Lower leg skin (tissue), 4 donors: ENCODE results near the gene RASSF6. TPM values are rescaled to one million over a fixed set of nuclear protein-coding genes. Genes with fewer than 3 reads are reported as not detected.

Source experiments
- DNase-seq, 2 donors: peaks; one replicate each; pipeline ENCODE4 v3.0.0-alpha.2; 2019; ENCODE audit warnings: low spot score in 2 of 2
- H3K4me3 ChIP-seq: fragments of 200-600 bp; sonication (generic); 2 replicates; pipeline ENCODE4 v1.5.1; 2017; ENCODE audit warnings: mild to moderate bottlenecking, low read depth; ENCODE audit not compliant: poor library complexity, severe bottlenecking
- POLR2A ChIP-seq, 2 donors: fragments of 450-650 bp; IDR thresholded peaks; one replicate each; pipeline ENCODE4 v1.6.1; 2016 to 2017; ENCODE audit warnings: antibody characterized with exemption in 2 of 2, mild to moderate bottlenecking in 1 of 2, moderate library complexity in 1 of 2
- WGBS, 2 donors: methylation state at CpG; one replicate each; pipeline ENCODE4 v1.1.5; 2018; 5-methylcytosine and 5-hydroxymethylcytosine counted together
- intact Hi-C: fragments of 100-400 bp; cut with DNase I; formaldehyde crosslinking; loops from one replicate; pipeline ENCODE4 v1.15.0; 2023; ENCODE audit warnings: low total_unique reads
- total RNA-seq, 4 donors: library from RNA; depleted of rRNA; stranded (reverse); fragments of >200 nt; gene quantifications; one replicate each; pipeline ENCODE4 v1.1.0, GENCODE V29; 2016
- TF ChIP-seq, protein P1 (sequence below), 3 donors: fragments of 450-650 bp; IDR thresholded peaks; one replicate each; pipeline ENCODE4 v1.5.1; 2016; ENCODE audit warnings: antibody characterized with exemption in 3 of 3, mild to moderate bottlenecking in 3 of 3, moderate library complexity in 2 of 3

RASSF6 gene
- total RNA-seq, 4 donors from 2014 or later = 6.2 to 15.1 (median 11.5) TPM

DNA sequence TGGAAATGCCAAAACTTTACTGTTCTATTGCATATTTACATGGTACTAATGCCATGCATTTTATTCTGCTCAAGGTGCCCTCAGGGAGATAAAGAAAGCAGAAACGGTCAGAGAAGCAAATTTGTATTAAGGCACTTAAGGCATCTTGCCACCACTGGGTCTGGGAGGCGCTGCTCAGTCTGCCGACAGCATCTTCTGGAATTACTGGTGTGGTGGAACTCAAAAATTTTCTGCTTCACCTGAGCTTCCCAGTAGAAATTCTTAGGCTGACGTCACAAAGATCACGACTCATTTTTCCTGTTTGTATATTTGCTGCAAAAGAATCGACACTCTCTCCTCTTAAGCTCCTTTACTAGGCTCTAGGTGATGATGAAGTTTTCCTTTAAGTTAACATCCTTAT, 3.0 kb downstream of the RASSF6 start:
- intact Hi-C loops = no loop called here
- 42 to 51% methylated on average over 6 of the region's 6 CpGs for WGBS, 2 donors
- no peak for DNase-seq
- no peak overlapping the region for H3K4me3 ChIP-seq
- TF ChIP-seq POLR2A (IDR thresholded peaks at IDR 0.05) = no peak

DNA sequence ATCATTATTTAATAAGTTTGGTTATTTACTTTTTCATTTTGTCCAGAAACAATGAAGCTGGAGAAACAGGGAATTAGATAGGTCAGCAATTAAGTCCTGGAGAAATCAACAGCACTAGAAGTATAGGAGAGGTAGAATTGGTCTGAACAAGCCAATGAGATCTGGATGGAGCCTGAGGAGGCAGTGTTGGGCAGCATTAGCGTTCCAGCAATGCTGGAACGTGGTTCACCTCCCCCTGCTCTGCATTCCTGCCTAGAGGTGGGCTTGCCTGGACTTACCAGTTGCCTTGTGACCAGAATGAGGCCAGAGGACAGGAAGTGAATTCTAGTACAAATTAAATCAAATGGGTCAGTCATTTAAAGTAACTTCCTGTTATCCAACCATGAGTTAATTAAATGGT, 4.6 kb downstream of the RASSF6 start:
- no peak for DNase-seq
- TF ChIP-seq, protein P1, sequence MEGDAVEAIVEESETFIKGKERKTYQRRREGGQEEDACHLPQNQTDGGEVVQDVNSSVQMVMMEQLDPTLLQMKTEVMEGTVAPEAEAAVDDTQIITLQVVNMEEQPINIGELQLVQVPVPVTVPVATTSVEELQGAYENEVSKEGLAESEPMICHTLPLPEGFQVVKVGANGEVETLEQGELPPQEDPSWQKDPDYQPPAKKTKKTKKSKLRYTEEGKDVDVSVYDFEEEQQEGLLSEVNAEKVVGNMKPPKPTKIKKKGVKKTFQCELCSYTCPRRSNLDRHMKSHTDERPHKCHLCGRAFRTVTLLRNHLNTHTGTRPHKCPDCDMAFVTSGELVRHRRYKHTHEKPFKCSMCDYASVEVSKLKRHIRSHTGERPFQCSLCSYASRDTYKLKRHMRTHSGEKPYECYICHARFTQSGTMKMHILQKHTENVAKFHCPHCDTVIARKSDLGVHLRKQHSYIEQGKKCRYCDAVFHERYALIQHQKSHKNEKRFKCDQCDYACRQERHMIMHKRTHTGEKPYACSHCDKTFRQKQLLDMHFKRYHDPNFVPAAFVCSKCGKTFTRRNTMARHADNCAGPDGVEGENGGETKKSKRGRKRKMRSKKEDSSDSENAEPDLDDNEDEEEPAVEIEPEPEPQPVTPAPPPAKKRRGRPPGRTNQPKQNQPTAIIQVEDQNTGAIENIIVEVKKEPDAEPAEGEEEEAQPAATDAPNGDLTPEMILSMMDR (IDR thresholded peaks at IDR 0.05) = no peak
- TF ChIP-seq POLR2A (IDR thresholded peaks at IDR 0.05) = no peak
- H3K4me3 ChIP-seq = no peak overlapping the region
- intact Hi-C loops = no loop called here
- 6 to 30% methylated on average over 2 of the region's 2 CpGs for WGBS, 2 donors

DNA sequence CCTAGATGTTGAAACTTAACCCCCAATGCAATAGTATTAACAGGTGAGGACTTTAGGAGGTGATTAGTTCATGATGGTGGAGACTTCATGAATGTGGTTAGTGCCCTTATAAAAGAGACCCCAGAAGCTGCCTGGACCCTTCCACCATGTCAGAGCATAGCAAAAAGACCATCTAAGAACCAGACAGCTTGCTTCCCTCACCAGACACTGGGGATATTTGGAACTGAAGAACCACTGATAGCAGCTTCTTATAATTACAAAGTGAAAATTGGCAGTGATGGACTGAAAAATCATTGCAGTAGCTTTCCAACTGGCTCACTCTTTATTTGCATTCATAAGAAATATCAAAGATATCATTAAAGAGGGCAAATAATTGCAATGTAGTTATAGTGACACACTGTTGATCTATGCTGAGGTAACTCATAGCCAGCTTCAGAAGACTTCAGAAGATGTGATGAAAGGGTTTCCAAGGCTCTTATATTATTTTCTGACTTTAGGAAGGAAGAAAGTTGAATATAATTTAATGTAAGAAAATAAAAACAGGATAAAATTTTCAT, 5.8 kb downstream of the RASSF6 start:
- TF ChIP-seq POLR2A (IDR thresholded peaks at IDR 0.05) = no peak
- TF ChIP-seq, protein P1 (IDR thresholded peaks at IDR 0.05) = no peak
- no peak overlapping the region for H3K4me3 ChIP-seq
- DNase-seq = no peak
- intact Hi-C loops = no loop called here

DNA sequence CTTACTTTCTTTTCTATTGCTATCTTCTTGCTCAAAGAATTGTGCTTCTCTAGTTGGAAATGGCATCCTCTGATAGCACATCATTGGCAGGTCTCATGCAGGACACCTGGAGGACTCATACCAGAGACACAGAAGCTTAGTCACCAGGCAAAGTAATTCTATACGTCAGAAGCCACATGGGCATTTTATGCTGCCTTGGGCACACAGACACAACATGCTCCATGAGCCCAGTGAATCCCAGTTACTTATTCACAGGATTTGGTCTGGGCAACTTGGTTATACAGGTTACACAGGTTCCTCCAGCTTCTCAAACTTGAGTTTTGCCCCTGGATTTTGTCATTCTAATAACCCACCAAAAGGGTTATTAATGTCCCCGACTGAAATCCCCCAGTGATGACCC, 7.1 kb downstream of the RASSF6 start:
- intact Hi-C loops = no loop called here
- WGBS, 2 donors = 64 to 70% methylated on average over 2 of the region's 2 CpGs
- H3K4me3 ChIP-seq = no peak overlapping the region
- TF ChIP-seq, protein P1 (IDR thresholded peaks at IDR 0.05) = no peak
- TF ChIP-seq POLR2A (IDR thresholded peaks at IDR 0.05) = no peak
- no peak for DNase-seq

DNA sequence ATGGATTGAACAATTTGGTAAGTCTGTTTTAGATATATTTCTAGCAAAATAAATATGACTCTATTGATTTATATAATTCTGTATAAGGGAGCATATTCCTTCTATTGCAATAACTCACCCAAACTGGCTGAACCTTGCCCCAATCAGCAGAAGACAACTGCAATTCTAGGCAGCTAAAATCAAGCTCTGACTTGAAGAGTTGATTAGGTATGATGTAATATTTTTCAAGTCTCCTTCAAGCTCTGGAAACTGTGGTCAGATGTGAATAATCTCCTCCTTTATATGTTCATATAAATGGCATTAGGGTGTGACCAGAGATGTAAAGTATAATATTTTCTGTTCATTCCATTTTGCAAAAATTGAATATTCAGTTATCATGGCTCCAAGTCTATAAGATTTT, 8.2 kb downstream of the RASSF6 start:
- H3K4me3 ChIP-seq = no peak overlapping the region
- TF ChIP-seq, protein P1 (IDR thresholded peaks at IDR 0.05) = no peak
- TF ChIP-seq POLR2A (IDR thresholded peaks at IDR 0.05) = no peak
- intact Hi-C loops = no loop called here
- no peak for DNase-seq

DNA sequence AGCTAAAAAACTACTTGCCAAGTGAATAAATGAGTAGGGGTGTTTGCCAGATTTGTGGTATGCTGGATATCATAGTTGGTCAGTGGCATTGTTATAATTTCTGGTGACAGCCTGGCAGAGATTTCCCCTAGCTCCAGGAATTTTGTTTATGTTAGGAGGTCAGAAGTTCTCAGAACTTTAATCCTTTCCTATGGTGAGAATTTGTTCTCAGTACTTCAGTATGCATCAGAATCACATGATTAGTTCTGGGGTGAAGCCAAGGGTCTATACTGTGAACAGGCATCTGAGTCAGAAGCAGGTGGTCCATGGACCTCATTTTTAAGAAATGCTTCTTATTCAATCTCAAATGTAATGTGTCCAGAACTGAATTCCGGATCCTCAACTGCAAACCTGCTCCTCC, 10.5 kb downstream of the RASSF6 start:
- no peak overlapping the region for H3K4me3 ChIP-seq
- intact Hi-C loops = no loop called here
- WGBS, 2 donors = 83 to 90% methylated on average over 1 of the region's 1 CpG
- DNase-seq = no peak
- TF ChIP-seq POLR2A (IDR thresholded peaks at IDR 0.05) = no peak
- TF ChIP-seq, protein P1 (IDR thresholded peaks at IDR 0.05) = no peak
